GM12891 (cell line): Measurements from ENCODE around the gene CPSF3.

Experiments used
- POLR2A ChIP-seq: IDR thresholded peaks from 2 replicates; pipeline ENCODE4 v1.6.1; 2011; ENCODE audit warnings: low read depth, low read length, control low read depth
- POLR2AphosphoS5 ChIP-seq: IDR thresholded peaks from 2 replicates; pipeline ENCODE4 v1.6.1; 2011; ENCODE audit warnings: low read depth, low read length, control low read depth
- TAF1 ChIP-seq: IDR thresholded peaks from 2 replicates; pipeline ENCODE4 v1.6.1; 2011; ENCODE audit warnings: low read depth, low read length, control low read depth

DNA sequence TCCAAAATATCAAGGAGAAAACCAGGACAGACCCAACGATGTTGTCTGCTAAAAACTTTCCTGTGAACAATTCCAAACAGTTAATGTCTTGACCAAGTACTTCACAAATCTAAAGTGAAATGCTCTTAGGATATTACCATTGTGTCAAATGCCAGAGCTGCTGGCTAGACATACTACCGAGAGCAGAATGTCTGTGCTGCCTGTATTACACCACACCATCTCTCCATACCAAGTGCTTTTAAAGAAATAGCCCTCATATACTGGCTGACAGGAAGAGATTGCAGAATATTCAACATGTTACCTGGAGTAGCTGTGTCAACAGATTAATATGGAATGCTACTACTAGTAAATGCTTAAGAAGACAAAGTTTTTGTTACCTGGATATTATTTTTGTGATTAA is 69.5 kb downstream of the CPSF3 start:
- TF ChIP-seq POLR2A (no peak), TAF1 (no peak), POLR2AphosphoS5 (no peak)
